T-helper 17 cell (primary cell): ENCODE measurements around the gene BPGM. TPM values are rescaled to one million over a fixed set of nuclear protein-coding genes. Genes with fewer than 3 reads are reported as not detected.

Experiments used
- ATAC-seq: fragments of 150-1000 bp; cut with Tn5 transposase; 2 replicates; pipeline ENCODE4 v1.10.0; 2021; ENCODE audit warnings: mild to moderate bottlenecking, moderate library complexity
- DNase-seq, 3 donors: peaks; one replicate each; pipeline versions ENCODE4 v3.0.0 to v3.0.0-alpha.2; 2020 to 2021
- H3K9me3 ChIP-seq: one replicate; pipeline ENCODE4 v1.7.0; 2013; ENCODE audit warnings: low read length, mild to moderate bottlenecking; ENCODE audit not compliant: control insufficient read depth, poor library complexity, severe bottlenecking
- H3K27ac Mint-ChIP-seq: one replicate; pipeline ENCODE4 v1.8.0; 2022; ENCODE audit warnings: mild to moderate bottlenecking, moderate library complexity, mixed read lengths
- H3K27me3 Mint-ChIP-seq: one replicate; pipeline ENCODE4 v1.8.0; 2022; ENCODE audit warnings: mixed read lengths
- H3K36me3 Mint-ChIP-seq: one replicate; pipeline ENCODE4 v1.8.0; 2022; ENCODE audit warnings: low read depth, mixed read lengths
- H3K4me1 Mint-ChIP-seq: one replicate; pipeline ENCODE4 v1.8.0; 2022; ENCODE audit warnings: mild to moderate bottlenecking, mixed read lengths
- H3K4me3 Mint-ChIP-seq: one replicate; pipeline ENCODE4 v1.8.0; 2022; ENCODE audit warnings: mild to moderate bottlenecking, moderate library complexity, mixed read lengths
- total RNA-seq, 4 donors: library from RNA in 2 of 4; stranded (reverse) in 2 of 4; gene quantifications; one replicate each; pipeline ENCODE4 v1.2.3 and lab custom pipeline; 2022 to 2026

Gene BPGM
- total RNA-seq, 2 donors from 2014 or later = 9.9 to 13.7 TPM

- Mint-ChIP-seq H3K27ac (peak overlapping the region; percentile 96), H3K4me3 (peak overlapping the region; percentile 73), H3K36me3 (no peaks in the 10 kb centered on the region), H3K27me3 (peaks cover 5% of the 10 kb centered on the region), H3K4me1 (peaks cover 15% of the 10 kb centered on the region)
- ATAC-seq (peak; percentile 94), DNase-seq (peak; percentile 12 to 45 (median 16))
- H3K9me3 ChIP-seq = no peaks in the 10 kb centered on the region
Measured at GRCh38 chr7:134710854-134711624, 64.4 kb downstream of the BPGM start.

GRCh38 chr7:134712196-134712595 lies 65.5 kb downstream of the BPGM start:
- ATAC-seq = no peak
- H3K27ac Mint-ChIP-seq = peak overlapping the region; percentile 96
- H3K9me3 ChIP-seq = no peaks in the 10 kb centered on the region
- peaks cover 15% of the 10 kb centered on the region for H3K4me1 Mint-ChIP-seq
- no peaks in the 10 kb centered on the region for H3K36me3 Mint-ChIP-seq
- peaks cover 5% of the 10 kb centered on the region for H3K27me3 Mint-ChIP-seq
- DNase-seq = no peak
- no peak overlapping the region for H3K4me3 Mint-ChIP-seq

GRCh38 chr7:134714470-134715205 lies 68.0 kb downstream of the BPGM start:
- no peak for DNase-seq
- Mint-ChIP-seq H3K27ac (no peak overlapping the region), H3K27me3 (peaks cover 5% of the 10 kb centered on the region), H3K4me1 (peaks cover 15% of the 10 kb centered on the region), H3K4me3 (no peak overlapping the region), H3K36me3 (no peaks in the 10 kb centered on the region)
- no peak for ATAC-seq
- H3K9me3 ChIP-seq = no peaks in the 10 kb centered on the region

GRCh38 chr7:134718211-134718875 lies 71.7 kb downstream of the BPGM start:
- Mint-ChIP-seq H3K27me3 (peaks cover 11% of the 10 kb centered on the region), H3K4me1 (no peaks in the 10 kb centered on the region), H3K36me3 (no peaks in the 10 kb centered on the region), H3K4me3 (no peak overlapping the region), H3K27ac (no peak overlapping the region)
- ATAC-seq (no peak), DNase-seq (no peak)
- no peaks in the 10 kb centered on the region for H3K9me3 ChIP-seq

GRCh38 chr7:134720091-134720935 lies 73.7 kb downstream of the BPGM start:
- H3K36me3 Mint-ChIP-seq = no peaks in the 10 kb centered on the region
- DNase-seq = no peak
- H3K27ac Mint-ChIP-seq = no peak overlapping the region
- H3K9me3 ChIP-seq = no peaks in the 10 kb centered on the region
- no peak for ATAC-seq
- peaks cover 12% of the 10 kb centered on the region for H3K27me3 Mint-ChIP-seq
- H3K4me3 Mint-ChIP-seq = no peak overlapping the region
- peaks cover 3% of the 10 kb centered on the region for H3K4me1 Mint-ChIP-seq

GRCh38 chr7:134721171-134721570 lies 74.5 kb downstream of the BPGM start:
- DNase-seq (no peak), ATAC-seq (no peak)
- Mint-ChIP-seq H3K4me3 (no peak overlapping the region), H3K36me3 (no peaks in the 10 kb centered on the region), H3K4me1 (peaks cover 3% of the 10 kb centered on the region), H3K27me3 (peaks cover 12% of the 10 kb centered on the region), H3K27ac (no peak overlapping the region)
- H3K9me3 ChIP-seq = no peaks in the 10 kb centered on the region

- ATAC-seq (no peak), DNase-seq (no peak)
- no peak overlapping the region for H3K4me3 Mint-ChIP-seq
- peaks cover 3% of the 10 kb centered on the region for H3K4me1 Mint-ChIP-seq
- no peaks in the 10 kb centered on the region for H3K9me3 ChIP-seq
- no peaks in the 10 kb centered on the region for H3K36me3 Mint-ChIP-seq
- H3K27me3 Mint-ChIP-seq = peaks cover 12% of the 10 kb centered on the region
- H3K27ac Mint-ChIP-seq = no peak overlapping the region
Measured at GRCh38 chr7:134722786-134723322, 76.2 kb downstream of the BPGM start.

- DNase-seq = no peak
- no peaks in the 10 kb centered on the region for H3K36me3 Mint-ChIP-seq
- no peaks in the 10 kb centered on the region for H3K9me3 ChIP-seq
- ATAC-seq = no peak
- no peak overlapping the region for H3K27ac Mint-ChIP-seq
- H3K4me1 Mint-ChIP-seq = peaks cover 3% of the 10 kb centered on the region
- no peak overlapping the region for H3K4me3 Mint-ChIP-seq
- peaks cover 12% of the 10 kb centered on the region for H3K27me3 Mint-ChIP-seq
Measured at GRCh38 chr7:134723892-134724291, 77.2 kb downstream of the BPGM start.

- Mint-ChIP-seq H3K4me3 (no peak overlapping the region), H3K4me1 (peaks cover 3% of the 10 kb centered on the region), H3K27me3 (peaks cover 12% of the 10 kb centered on the region), H3K27ac (no peak overlapping the region), H3K36me3 (no peaks in the 10 kb centered on the region)
- ATAC-seq (peak; percentile 21), DNase-seq (no peak)
- H3K9me3 ChIP-seq = no peaks in the 10 kb centered on the region
Measured at GRCh38 chr7:134724606-134725005, 78.0 kb downstream of the BPGM start.

- ATAC-seq (no peak), DNase-seq (no peak)
- H3K27ac Mint-ChIP-seq = no peak overlapping the region
- no peaks in the 10 kb centered on the region for H3K36me3 Mint-ChIP-seq
- H3K27me3 Mint-ChIP-seq = peaks cover 12% of the 10 kb centered on the region
- H3K9me3 ChIP-seq = no peaks in the 10 kb centered on the region
- peaks cover 3% of the 10 kb centered on the region for H3K4me1 Mint-ChIP-seq
- no peak overlapping the region for H3K4me3 Mint-ChIP-seq
Measured at GRCh38 chr7:134726581-134726980, 79.9 kb downstream of the BPGM start.

GRCh38 chr7:134727711-134728110 lies 81.1 kb downstream of the BPGM start:
- H3K27ac Mint-ChIP-seq = no peak overlapping the region
- H3K4me1 Mint-ChIP-seq = peaks cover 3% of the 10 kb centered on the region
- H3K27me3 Mint-ChIP-seq = peaks cover 8% of the 10 kb centered on the region

More at GRCh38 chr7:134727711-134728110, 81.1 kb downstream of the BPGM start:
- ATAC-seq (no peak), DNase-seq (no peak)
- H3K9me3 ChIP-seq = no peaks in the 10 kb centered on the region
- Mint-ChIP-seq H3K4me3 (no peak overlapping the region), H3K36me3 (no peaks in the 10 kb centered on the region)
